Ishikawa (cell line): ENCODE measurements around the gene ADK.

ENCODE experiments used
- CREB1 ChIP-seq: IDR thresholded peaks from 2 replicates; pipeline ENCODE4 v1.6.1; 2012; ENCODE audit warnings: low read depth
- REST ChIP-seq: IDR thresholded peaks from 2 replicates; pipeline ENCODE4 v1.6.1; 2012; ENCODE audit warnings: low read depth, mild to moderate bottlenecking
- TCF12 ChIP-seq: IDR thresholded peaks from 2 replicates; pipeline ENCODE4 v1.6.1; 2012; ENCODE audit warnings: low read depth
- USF1 ChIP-seq: IDR thresholded peaks from 2 replicates; pipeline ENCODE4 v1.6.1; 2012
- ZBTB7A ChIP-seq: IDR thresholded peaks from 2 replicates; pipeline ENCODE4 v1.6.1; 2012; ENCODE audit warnings: low read depth

- TF ChIP-seq TCF12, result no peak
- no peak for TF ChIP-seq ZBTB7A
- no peak for TF ChIP-seq REST
- no peak for TF ChIP-seq CREB1
- no peak for TF ChIP-seq USF1
These were observed 557.2 kb downstream of the ADK start for GRCh38 chr10:74708246-74708645.
